ENCODE data around the gene MTM1. TPM values are rescaled to one million over a fixed set of nuclear protein-coding genes. Genes with fewer than 3 reads are reported as not detected.

The MTM1 gene
- total and polyA plus RNA-seq, 2 donors from 2014 or later = 6.6 to 20.5 TPM

DNA sequence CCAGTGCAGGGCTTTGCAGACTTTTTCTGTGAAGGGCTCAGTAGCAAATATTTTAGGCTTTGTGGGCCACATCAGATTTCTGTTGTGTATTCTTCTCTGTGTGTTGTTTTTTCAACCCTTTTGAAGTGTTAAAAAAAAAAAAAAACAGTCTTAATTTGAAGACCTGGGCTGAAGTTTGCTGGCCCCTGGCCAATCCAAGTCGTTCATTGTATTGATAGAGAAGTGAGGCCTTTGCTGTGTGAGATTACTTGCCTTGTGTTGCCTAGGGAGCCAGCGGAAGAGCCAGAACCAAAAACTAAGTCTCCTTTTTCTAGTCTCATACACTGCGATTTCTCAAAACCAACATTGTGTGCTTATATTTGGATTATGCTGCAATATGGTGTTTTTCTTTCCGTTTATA is 46.9 kb downstream of the MTM1 start:
- H3K9me3 ChIP-seq (ENCODE audit: control insufficient read depth in 2 of 3, insufficient read depth in 1 of 3, low read length in 3 of 3) = no peaks in the 10 kb centered on the region
- no peak overlapping the region for H3K27ac ChIP-seq (ENCODE audit: low read depth in 2 of 2, low read length in 2 of 2)
- no peaks in the 10 kb centered on the region for H3K27me3 ChIP-seq (ENCODE audit: control insufficient read depth, insufficient read depth, low read length)
- FAIRE-seq (no peak), DNase-seq (no peak)
- no peak overlapping the region for H3K4me3 ChIP-seq (ENCODE audit: low read length in 3 of 3)
- no peaks in the 10 kb centered on the region for H3K4me1 ChIP-seq (ENCODE audit: control insufficient read depth in 2 of 3, insufficient read depth in 2 of 3, low read depth in 1 of 3, low read length in 3 of 3)
- TF ChIP-seq, protein P1, sequence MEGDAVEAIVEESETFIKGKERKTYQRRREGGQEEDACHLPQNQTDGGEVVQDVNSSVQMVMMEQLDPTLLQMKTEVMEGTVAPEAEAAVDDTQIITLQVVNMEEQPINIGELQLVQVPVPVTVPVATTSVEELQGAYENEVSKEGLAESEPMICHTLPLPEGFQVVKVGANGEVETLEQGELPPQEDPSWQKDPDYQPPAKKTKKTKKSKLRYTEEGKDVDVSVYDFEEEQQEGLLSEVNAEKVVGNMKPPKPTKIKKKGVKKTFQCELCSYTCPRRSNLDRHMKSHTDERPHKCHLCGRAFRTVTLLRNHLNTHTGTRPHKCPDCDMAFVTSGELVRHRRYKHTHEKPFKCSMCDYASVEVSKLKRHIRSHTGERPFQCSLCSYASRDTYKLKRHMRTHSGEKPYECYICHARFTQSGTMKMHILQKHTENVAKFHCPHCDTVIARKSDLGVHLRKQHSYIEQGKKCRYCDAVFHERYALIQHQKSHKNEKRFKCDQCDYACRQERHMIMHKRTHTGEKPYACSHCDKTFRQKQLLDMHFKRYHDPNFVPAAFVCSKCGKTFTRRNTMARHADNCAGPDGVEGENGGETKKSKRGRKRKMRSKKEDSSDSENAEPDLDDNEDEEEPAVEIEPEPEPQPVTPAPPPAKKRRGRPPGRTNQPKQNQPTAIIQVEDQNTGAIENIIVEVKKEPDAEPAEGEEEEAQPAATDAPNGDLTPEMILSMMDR (IDR thresholded peaks at IDR 0.05; ENCODE audit: borderline replicate concordance, extremely low read depth, insufficient read depth) = no peak
- H3K36me3 ChIP-seq (ENCODE audit: control insufficient read depth in 2 of 3, insufficient read depth in 3 of 3, low read length in 3 of 3) = peaks cover 0 to 8% (median 6%) of the 10 kb centered on the region in 3 donors
- intact Hi-C loops (cut with DNase I) = no loop called here
- H3K9ac ChIP-seq (ENCODE audit: low read length in 3 of 3) = no peak overlapping the region

DNA sequence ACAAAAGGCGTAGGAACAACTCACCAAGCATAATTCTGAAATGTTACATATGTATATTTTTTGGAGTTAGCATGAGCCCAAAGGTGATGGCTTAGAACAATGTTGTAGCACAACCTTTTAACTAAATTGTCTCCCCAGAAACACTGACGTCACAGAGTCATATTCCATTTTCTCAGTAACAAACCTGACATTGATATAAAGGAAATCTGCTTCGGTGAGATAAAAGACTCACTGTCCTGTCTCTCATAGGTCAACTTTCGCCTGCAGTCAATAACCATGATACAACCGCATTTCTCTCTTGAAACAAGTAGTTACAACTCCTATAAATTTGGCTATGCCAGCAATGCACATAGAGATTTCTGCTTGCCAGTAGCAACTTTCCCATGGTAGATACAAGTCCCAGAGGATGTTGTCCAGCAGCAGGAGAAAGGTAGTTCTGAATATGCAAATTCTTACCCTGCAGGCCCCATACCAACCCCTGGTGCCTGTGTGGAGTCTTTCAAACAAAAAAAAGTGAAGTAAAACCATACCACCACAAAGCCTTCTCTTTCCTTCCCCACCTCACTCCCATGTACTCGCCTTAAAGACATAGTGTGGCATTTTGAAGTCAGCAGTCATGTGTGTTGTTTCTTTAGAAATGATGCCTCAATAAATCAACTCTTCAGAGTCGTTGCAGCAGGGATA is 47.9 kb downstream of the MTM1 start:
- TF ChIP-seq, protein P1 (IDR thresholded peaks at IDR 0.05; ENCODE audit: borderline replicate concordance, extremely low read depth, insufficient read depth) = no peak
- Histone ChIP-seq H3K27me3 (ENCODE audit: control insufficient read depth, insufficient read depth, low read length) (no peaks in the 10 kb centered on the region), H3K36me3 (ENCODE audit: control insufficient read depth in 2 of 3, insufficient read depth in 3 of 3, low read length in 3 of 3) (peaks cover 0 to 8% (median 7%) of the 10 kb centered on the region in 3 donors), H3K4me3 (ENCODE audit: low read length in 3 of 3) (no peak overlapping the region), H3K27ac (ENCODE audit: low read depth in 2 of 2, low read length in 2 of 2) (no peak overlapping the region), H3K9me3 (ENCODE audit: control insufficient read depth in 2 of 3, insufficient read depth in 1 of 3, low read length in 3 of 3) (no peaks in the 10 kb centered on the region), H3K4me1 (ENCODE audit: control insufficient read depth in 2 of 3, insufficient read depth in 2 of 3, low read depth in 1 of 3, low read length in 3 of 3) (no peaks in the 10 kb centered on the region), H3K9ac (ENCODE audit: low read length in 3 of 3) (no peak overlapping the region)
- FAIRE-seq = no peak
- intact Hi-C loops (cut with DNase I) = no loop called here
- no peak for DNase-seq

DNA sequence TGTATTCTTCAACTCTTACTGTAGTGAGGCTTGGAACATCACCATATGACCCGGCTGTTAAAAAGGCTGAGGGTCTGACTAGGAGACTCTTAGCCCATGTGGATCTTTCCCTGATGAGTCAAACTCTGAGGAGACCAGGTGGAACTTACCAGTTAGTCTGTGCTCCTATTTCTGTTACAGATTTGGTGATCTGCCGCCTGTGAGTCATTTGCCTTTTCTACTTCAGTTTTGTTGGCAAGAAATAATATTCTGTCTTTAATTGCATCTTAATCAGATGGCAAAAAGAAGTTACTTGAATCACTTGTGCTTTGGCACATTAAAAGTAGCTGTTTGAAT is 48.4 kb downstream of the MTM1 start:
- no peaks in the 10 kb centered on the region for H3K9me3 ChIP-seq (ENCODE audit: control insufficient read depth in 2 of 3, insufficient read depth in 1 of 3, low read length in 3 of 3)
- H3K4me1 ChIP-seq (ENCODE audit: control insufficient read depth in 2 of 3, insufficient read depth in 2 of 3, low read depth in 1 of 3, low read length in 3 of 3) = no peaks in the 10 kb centered on the region
- no peak for DNase-seq
- intact Hi-C loops (cut with DNase I) = no loop called here
- no peak overlapping the region for H3K27ac ChIP-seq (ENCODE audit: low read depth in 2 of 2, low read length in 2 of 2)
- no peak overlapping the region for H3K9ac ChIP-seq (ENCODE audit: low read length in 3 of 3)
- no peak for FAIRE-seq
- H3K36me3 ChIP-seq (ENCODE audit: control insufficient read depth in 2 of 3, insufficient read depth in 3 of 3, low read length in 3 of 3) = peaks cover 0 to 11% (median 10%) of the 10 kb centered on the region in 3 donors
- TF ChIP-seq, protein P1 (IDR thresholded peaks at IDR 0.05; ENCODE audit: borderline replicate concordance, extremely low read depth, insufficient read depth) = no peak
- no peak overlapping the region for H3K4me3 ChIP-seq (ENCODE audit: low read length in 3 of 3)
- H3K27me3 ChIP-seq (ENCODE audit: control insufficient read depth, insufficient read depth, low read length) = no peaks in the 10 kb centered on the region

DNA sequence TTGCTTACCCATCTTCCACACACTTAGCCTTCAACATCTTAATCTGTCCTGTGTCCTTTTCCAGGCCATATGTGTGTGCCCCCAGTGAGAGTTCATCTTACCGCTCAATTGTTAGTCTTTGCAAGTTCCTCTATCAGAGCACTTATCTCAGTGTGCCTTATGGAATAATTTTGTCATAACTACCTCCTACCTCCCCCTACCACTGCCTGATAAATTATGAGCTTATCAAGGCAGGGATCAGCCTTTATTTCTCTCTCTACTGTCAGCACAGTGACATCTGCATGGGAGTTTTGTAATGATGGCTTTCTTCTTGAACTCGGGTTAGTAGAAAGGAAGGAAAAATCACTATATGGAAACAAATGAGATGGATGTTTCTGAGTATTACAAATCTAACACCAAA is 53.2 kb downstream of the MTM1 start:
- H3K4me3 ChIP-seq (ENCODE audit: low read length in 3 of 3) = no peak overlapping the region
- no peak overlapping the region for H3K9ac ChIP-seq (ENCODE audit: low read length in 3 of 3)
- no peaks in the 10 kb centered on the region for H3K27me3 ChIP-seq (ENCODE audit: control insufficient read depth, insufficient read depth, low read length)
- H3K27ac ChIP-seq (ENCODE audit: low read depth in 2 of 2, low read length in 2 of 2) = no peak overlapping the region
- H3K36me3 ChIP-seq (ENCODE audit: control insufficient read depth in 2 of 3, insufficient read depth in 3 of 3, low read length in 3 of 3) = peaks cover 0 to 12% (median 6%) of the 10 kb centered on the region in 3 donors
- H3K9me3 ChIP-seq (ENCODE audit: control insufficient read depth in 2 of 3, insufficient read depth in 1 of 3, low read length in 3 of 3) = no peaks in the 10 kb centered on the region
- TF ChIP-seq, protein P1 (IDR thresholded peaks at IDR 0.05; ENCODE audit: borderline replicate concordance, extremely low read depth, insufficient read depth) = no peak
- no peaks in the 10 kb centered on the region for H3K4me1 ChIP-seq (ENCODE audit: control insufficient read depth in 2 of 3, insufficient read depth in 2 of 3, low read depth in 1 of 3, low read length in 3 of 3)
- intact Hi-C loops (cut with DNase I) = no loop called here
- DNase-seq (no peak), FAIRE-seq (no peak)

Data from kidney (tissue), 14 donors.